H1 (cell line): ENCODE results near the gene ZBED5. TPM values are rescaled to one million over a fixed set of nuclear protein-coding genes. Genes with fewer than 3 reads are reported as not detected.

ENCODE experiments used
- ASH2L ChIP-seq: fragments of 200-600, 300-600 bp; sonication (generic); IDR thresholded peaks from one replicate; pipeline ENCODE4 v1.7.1; 2017; ENCODE audit warnings: low read length
- ATF2 ChIP-seq: IDR thresholded peaks from 2 replicates; pipeline ENCODE4 v1.6.1; 2012; ENCODE audit warnings: low read length, inconsistent platforms
- ATF3 ChIP-seq: IDR thresholded peaks from 2 replicates; pipeline ENCODE4 v1.6.1; 2011; ENCODE audit warnings: low read depth, mild to moderate bottlenecking, low read length; ENCODE audit not compliant: insufficient read depth
- BRCA1 ChIP-seq: IDR thresholded peaks from 2 replicates; pipeline ENCODE4 v1.6.1; 2012; ENCODE audit warnings: low read depth, low read length, improper control_type of control experiment
- CBX5 ChIP-seq: fragments of 300-800, 300-1000 bp; sonication (generic); IDR thresholded peaks from 2 replicates; pipeline ENCODE4 v1.7.1; 2016; ENCODE audit warnings: antibody characterized with exemption, low read length, low read depth
- EGR1 ChIP-seq: IDR thresholded peaks from 2 replicates; pipeline ENCODE4 v1.6.1; 2011; ENCODE audit warnings: low read depth, low read length, borderline replicate concordance
- EP300 ChIP-seq, 2 experiments: IDR thresholded peaks; 1 replicate in 1 of 2; 2 replicates in 1 of 2; pipeline ENCODE4 v1.6.1; 2011 to 2012; ENCODE audit warnings: low read depth in 2 of 2, low read length in 2 of 2, mild to moderate bottlenecking in 2 of 2, borderline replicate concordance in 1 of 2, inconsistent platforms in 1 of 2, moderate library complexity in 1 of 2
- EZH2 ChIP-seq: fragments of 200-600 bp; sonication (generic); IDR thresholded peaks from 2 replicates; pipeline ENCODE4 v1.7.1; 2012; ENCODE audit warnings: low read depth, mild to moderate bottlenecking, moderate library complexity, low read length, inconsistent platforms; ENCODE audit not compliant: severe bottlenecking
- GABPA ChIP-seq: IDR thresholded peaks from 2 replicates; pipeline ENCODE4 v1.6.1; 2011; ENCODE audit warnings: mild to moderate bottlenecking, low read length, moderate library complexity, borderline replicate concordance; ENCODE audit not compliant: insufficient read depth
- HDAC6 ChIP-seq: IDR thresholded peaks from one replicate; pipeline ENCODE4 v1.7.1; 2012; ENCODE audit warnings: low read depth, mild to moderate bottlenecking, inconsistent platforms, low read length, moderate library complexity
- JUND ChIP-seq: IDR thresholded peaks from 2 replicates; pipeline ENCODE4 v1.6.1; 2011; ENCODE audit warnings: mild to moderate bottlenecking, improper control_type of control experiment, low read length
- RFX5 ChIP-seq: IDR thresholded peaks from 2 replicates; pipeline ENCODE4 v1.6.1; 2011; ENCODE audit warnings: low read depth, low read length, improper control_type of control experiment, borderline replicate concordance
- RNF2 ChIP-seq: fragments of 200-900, 300-1000 bp; sonication (generic); IDR thresholded peaks from 2 replicates; pipeline ENCODE4 v1.7.1; 2016; ENCODE audit warnings: borderline replicate concordance, low read depth, mild to moderate bottlenecking, antibody characterized with exemption, low read length; ENCODE audit not compliant: poor library complexity, severe bottlenecking; ENCODE audit errors: missing control alignments
- SAP30 ChIP-seq: fragments of 300-600 bp; sonication (generic); IDR thresholded peaks from 2 replicates; pipeline ENCODE4 v1.7.1; 2012; ENCODE audit warnings: low read length, moderate library complexity, mild to moderate bottlenecking, inconsistent platforms; ENCODE audit not compliant: insufficient read depth, insufficient replicate concordance
- SIX5 ChIP-seq: IDR thresholded peaks from 2 replicates; pipeline ENCODE4 v1.6.1; 2011; ENCODE audit warnings: mild to moderate bottlenecking, low read depth, low read length
- SRF ChIP-seq: IDR thresholded peaks from 2 replicates; pipeline ENCODE4 v1.6.1; 2011; ENCODE audit warnings: mild to moderate bottlenecking, low read depth, low read length, moderate library complexity
- TAF1 ChIP-seq: IDR thresholded peaks from 2 replicates; pipeline ENCODE4 v1.6.1; 2011; ENCODE audit warnings: mild to moderate bottlenecking, low read depth, low read length
- TAF7 ChIP-seq: optimal IDR thresholded peaks from 2 replicates; pipeline ENCODE3; 2011; ENCODE audit warnings: low read depth, mild to moderate bottlenecking, inconsistent platforms, low read length, moderate library complexity, borderline replicate concordance
- USF2 ChIP-seq: IDR thresholded peaks from 2 replicates; pipeline ENCODE4 v1.6.1; 2011; ENCODE audit warnings: low read length, improper control_type of control experiment
- polyA plus RNA-seq, 7 experiments: library from polyadenylated mRNA; depleted of rRNA in 3 of 7; stranded (reverse) in 5 of 7; unstranded in 2 of 7; fragments of >200 nt in 5 of 7; fragments of 200-250 nt in 2 of 7; gene quantifications; 1 replicate in 5 of 7; 2 replicates in 1 of 7; 4 replicates in 1 of 7; pipeline versions ENCODE4 v1.2.1 to v1.2.3, GENCODE V29; 2011 to 2013; ENCODE audit warnings: missing spikeins in 2 of 7, mixed read lengths in 2 of 7
- total RNA-seq: library from RNA; stranded (reverse); fragmentation: NEBNext Ultra II Directional; extraction: Animal tissue kit (Norgen Biotek cat#: 25700); gene quantifications from 2 replicates; pipeline ENCODE4 v1.2.1, GENCODE V29; 2021

ZBED5 gene
- total and polyA plus RNA-seq, 2 of the 8 experiments (the other 6 are each of a cell fraction or from before 2014, with no cell fraction given) = 54.2 to 94.7 TPM

GRCh38 chr11:10858439-10859325 is 829 bp upstream of the ZBED5 start (continued):
- TF ChIP-seq USF2 = no peak
- no peak for TF ChIP-seq RNF2
- TF ChIP-seq SIX5 = no peak
- TF ChIP-seq JUND = no peak
- TF ChIP-seq CBX5 = no peak
- no peak; the same call in 1 of the 2 replicates for TF ChIP-seq ATF2
- TF ChIP-seq EP300 (IDR thresholded peaks at IDR 0.05; ENCODE audit: borderline replicate concordance in 1 of 2, low read depth in 2 of 2, low read length in 2 of 2) = no peak
- no peak for TF ChIP-seq HDAC6
- peak; percentile 29 for TF ChIP-seq SAP30
- TF ChIP-seq SRF = no peak
- TF ChIP-seq BRCA1 = no peak
- no peak for TF ChIP-seq RFX5
- no peak for TF ChIP-seq EZH2
- TF ChIP-seq ASH2L = peak; percentile 57
- no peak for TF ChIP-seq TAF7
- TF ChIP-seq TAF1 = no peak; the same call in 1 of the 2 replicates
- TF ChIP-seq GABPA = no peak
- TF ChIP-seq EGR1 = no peak
- TF ChIP-seq ATF3 = no peak
